K562 (cell line): ENCODE data around the gene MRGPRF. TPM values are rescaled to one million over a fixed set of nuclear protein-coding genes. Genes with fewer than 3 reads are reported as not detected.

ENCODE experiments used
- CBX3 ChIP-seq, 2 experiments: IDR thresholded peaks; 1 replicate in 1 of 2; 2 replicates in 1 of 2; pipeline ENCODE4 v1.6.1; 2012; ENCODE audit warnings: inconsistent platforms in 2 of 2, low read length in 2 of 2, borderline replicate concordance in 1 of 2, control low read depth in 1 of 2
- CBX8 ChIP-seq: fragments of 200-600 bp; sonication (generic); IDR thresholded peaks from 2 replicates; pipeline ENCODE4 v1.6.1; 2012; ENCODE audit warnings: borderline replicate concordance, mixed run types, low read depth, mild to moderate bottlenecking, moderate library complexity, mixed read lengths, low read length, control low read depth, inconsistent platforms; ENCODE audit not compliant: poor library complexity, severe bottlenecking; ENCODE audit errors: extremely low read depth
- CHD1 ChIP-seq: fragments of 200-600 bp; sonication (generic); IDR thresholded peaks from one replicate; pipeline ENCODE4 v1.6.1; 2012; ENCODE audit warnings: mild to moderate bottlenecking, moderate library complexity, low read length, inconsistent platforms
- DMBX1 ChIP-seq: fragments of 250-450 bp; sonication (Bioruptor Pico); IDR thresholded peaks from 2 replicates; pipeline ENCODE4 v1.8.0; 2022; ENCODE audit warnings: inconsistent platforms, mild to moderate bottlenecking, moderate library complexity, borderline replicate concordance
- FOS ChIP-seq: IDR thresholded peaks from 3 replicates; pipeline ENCODE4 v1.6.1; 2011; ENCODE audit not compliant: insufficient read length; ENCODE audit errors: extremely low read depth
- FOXJ3 ChIP-seq: sonication (generic); formaldehyde crosslinking; IDR thresholded peaks from 2 replicates; pipeline ENCODE4 v1.4.0; 2020; ENCODE audit warnings: mild to moderate bottlenecking, missing genetic modification reagents
- KLF6 ChIP-seq: fragments of 250-450 bp; sonication (Bioruptor Pico); IDR thresholded peaks from 2 replicates; pipeline ENCODE4 v1.4.0; 2020; ENCODE audit warnings: mild to moderate bottlenecking, moderate library complexity, borderline replicate concordance
- LEF1 ChIP-seq: fragments of 450-650 bp; IDR thresholded peaks from 2 replicates; pipeline ENCODE4 v1.6.1; 2016; ENCODE audit warnings: mild to moderate bottlenecking
- MYNN ChIP-seq, 2 experiments: sonication (generic); formaldehyde crosslinking in 1 of 2; IDR thresholded peaks; 2 replicates each; pipeline versions ENCODE4 v1.5.0 to v1.6.1; 2016 to 2020; ENCODE audit warnings: antibody characterized with exemption in 1 of 2, missing genetic modification reagents in 1 of 2
- NFRKB ChIP-seq: fragments of 450-650 bp; IDR thresholded peaks from 2 replicates; pipeline ENCODE4 v1.6.1; 2016; ENCODE audit warnings: low read depth
- NONO ChIP-seq, 2 experiments: fragments of 200-400 bp in 1 of 2; fragments of 450-650 bp in 1 of 2; formaldehyde crosslinking in 1 of 2; IDR thresholded peaks; 2 replicates each; pipeline ENCODE4 v1.6.1; 2017; ENCODE audit warnings: low read depth in 2 of 2, mild to moderate bottlenecking in 2 of 2, moderate library complexity in 2 of 2, low read length in 1 of 2
- NR2C1 ChIP-seq, 2 experiments: fragments of 450-650 bp; IDR thresholded peaks; 2 replicates each; pipeline ENCODE4 v1.6.1; 2017; ENCODE audit warnings: mild to moderate bottlenecking in 2 of 2, antibody characterized with exemption in 1 of 2, inconsistent platforms in 1 of 2, missing compliant biosample characterization in 1 of 2, missing genetic modification characterization in 1 of 2
- PCBP2 ChIP-seq: fragments of 200-400 bp; formaldehyde crosslinking; IDR thresholded peaks from 2 replicates; pipeline ENCODE4 v1.6.1; 2018; ENCODE audit warnings: low read length, low read depth, mild to moderate bottlenecking, moderate library complexity; ENCODE audit not compliant: poor library complexity, severe bottlenecking
- PHF20 ChIP-seq: fragments of 450-650 bp; IDR thresholded peaks from 2 replicates; pipeline ENCODE4 v1.6.1; 2018; ENCODE audit not compliant: partially characterized antibody
- PHTF2 ChIP-seq: fragments of 250-450 bp; sonication (Bioruptor Pico); IDR thresholded peaks from 2 replicates; pipeline ENCODE4 v1.5.0; 2021; ENCODE audit warnings: mild to moderate bottlenecking
- PRMT5 ChIP-seq: sonication (generic); formaldehyde crosslinking; IDR thresholded peaks from 2 replicates; pipeline ENCODE4 v1.5.0; 2020; ENCODE audit warnings: missing genetic modification reagents
- SREBF1 ChIP-seq: fragments of 150-350 bp; IDR thresholded peaks from 2 replicates; pipeline ENCODE4 v1.6.1; 2014; ENCODE audit warnings: antibody characterized with exemption, low read depth, low read length, borderline replicate concordance
- YBX1 ChIP-seq: fragments of 450-650 bp; IDR thresholded peaks from 2 replicates; pipeline ENCODE4 v1.7.1; 2016; ENCODE audit warnings: mild to moderate bottlenecking
- ZNF274 ChIP-seq: IDR thresholded peaks from 2 replicates; pipeline ENCODE4 v1.6.1; 2011; ENCODE audit warnings: low read depth, mild to moderate bottlenecking, low read length, moderate library complexity, borderline replicate concordance
- ZNF507 ChIP-seq: conservative IDR thresholded peaks from 2 replicates; pipeline ENCODE4 v1.6.1; 2017; ENCODE audit warnings: missing genetic modification characterization, missing compliant biosample characterization
- ZNF57 ChIP-seq: fragments of 450-650 bp; formaldehyde crosslinking; IDR thresholded peaks from 2 replicates; pipeline ENCODE4 v1.4.0; 2020; ENCODE audit warnings: mild to moderate bottlenecking, moderate library complexity
- ZNF75A ChIP-seq: fragments of 450-650 bp; formaldehyde crosslinking; IDR thresholded peaks from 2 replicates; pipeline ENCODE4 v1.4.0; 2020; ENCODE audit warnings: mild to moderate bottlenecking
- polyA plus RNA-seq, 8 experiments: library from polyadenylated mRNA; depleted of rRNA in 4 of 8; stranded (reverse) in 5 of 8; unstranded in 3 of 8; fragments of >200 nt; fragmentation: Nextera tagmentation in 2 of 8; fragmentation: Illumina TruSeq in 1 of 8; extraction: Ambion mirVana in 2 of 8; extraction: Trizol in 1 of 8; gene quantifications; 2 replicates each; pipeline versions ENCODE4 v1.2.1 to v1.2.3, GENCODE V29; 2011 to 2014; ENCODE audit warnings: inconsistent platforms in 1 of 8, missing spikeins in 1 of 8
- total RNA-seq, 7 experiments: library from RNA; depleted of rRNA in 6 of 7; stranded (reverse); fragments of >200 nt in 6 of 7; fragmentation: Illumina TruSeq in 2 of 7; extraction: Trizol in 2 of 7; gene quantifications; 2 replicates each; pipeline versions ENCODE4 v1.2.1 to v1.2.3, GENCODE V29; 2011 to 2021; ENCODE audit warnings: low replicate concordance in 1 of 7
- TF ChIP-seq, protein P1 (sequence below): fragments of 450-650 bp; formaldehyde crosslinking; IDR thresholded peaks from 2 replicates; pipeline ENCODE4 v1.4.0; 2022; ENCODE audit warnings: missing genetic modification characterization
- TF ChIP-seq, protein P2 (sequence below): fragments of 250-450 bp; sonication (Bioruptor Pico); IDR thresholded peaks from 2 replicates; pipeline ENCODE4 v1.6.1; 2021; ENCODE audit warnings: mild to moderate bottlenecking
- TF ChIP-seq, protein P3 (sequence below), 2 experiments: fragments of 450-650 bp in 1 of 2; sonication (generic) in 1 of 2; formaldehyde crosslinking in 1 of 2; IDR thresholded peaks in 1 of 2; conservative IDR thresholded peaks in 1 of 2; 2 replicates each; pipeline versions ENCODE4 v1.6.1 to v1.8.1; 2016 to 2023; ENCODE audit warnings: mild to moderate bottlenecking in 2 of 2, moderate library complexity in 2 of 2, inconsistent platforms in 1 of 2, missing genetic modification reagents in 1 of 2

Gene MRGPRF
- total and polyA plus RNA-seq, 9 of the 15 experiments (the other 6 are each of a cell fraction or from before 2014, with no cell fraction given): not detected

DNA sequence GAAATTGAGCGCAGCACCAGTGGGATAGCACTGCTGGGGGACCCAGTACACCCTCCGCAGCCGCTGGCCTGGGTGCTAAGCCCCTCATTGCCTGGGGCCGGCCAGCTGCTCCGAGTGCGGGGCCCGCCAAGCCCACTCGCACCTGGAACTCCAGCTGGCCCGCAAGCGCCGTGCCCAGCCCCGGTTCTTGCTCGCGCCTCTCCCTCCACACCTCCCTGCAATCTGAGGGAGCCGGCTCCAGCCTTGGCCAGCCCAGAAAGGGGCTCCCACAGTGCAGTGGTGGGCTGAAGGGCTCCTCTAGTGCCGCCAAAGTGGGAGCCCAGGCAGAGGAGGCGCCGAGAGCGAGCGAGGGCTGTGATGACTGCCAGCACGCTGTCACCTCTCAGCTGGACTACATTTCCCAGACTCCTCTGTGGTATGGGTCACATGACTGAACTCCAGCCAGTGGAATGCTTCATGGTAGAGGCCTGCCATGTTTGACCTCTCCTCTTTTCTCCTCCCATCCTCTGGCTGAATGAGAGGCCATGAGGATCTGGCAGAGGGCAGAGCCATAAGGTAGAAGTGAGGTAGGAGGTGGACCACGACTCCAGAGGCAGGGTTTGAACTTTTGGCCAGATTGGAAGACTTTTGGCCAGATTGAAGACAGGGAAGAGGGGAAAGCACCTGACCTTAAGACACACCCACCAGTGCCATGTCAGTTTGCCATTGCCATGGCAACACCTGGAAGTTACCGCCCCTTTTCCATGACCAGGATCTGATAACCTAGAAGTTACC is 38.4 kb downstream of the MRGPRF start (continued):
- TF ChIP-seq, protein P1, sequence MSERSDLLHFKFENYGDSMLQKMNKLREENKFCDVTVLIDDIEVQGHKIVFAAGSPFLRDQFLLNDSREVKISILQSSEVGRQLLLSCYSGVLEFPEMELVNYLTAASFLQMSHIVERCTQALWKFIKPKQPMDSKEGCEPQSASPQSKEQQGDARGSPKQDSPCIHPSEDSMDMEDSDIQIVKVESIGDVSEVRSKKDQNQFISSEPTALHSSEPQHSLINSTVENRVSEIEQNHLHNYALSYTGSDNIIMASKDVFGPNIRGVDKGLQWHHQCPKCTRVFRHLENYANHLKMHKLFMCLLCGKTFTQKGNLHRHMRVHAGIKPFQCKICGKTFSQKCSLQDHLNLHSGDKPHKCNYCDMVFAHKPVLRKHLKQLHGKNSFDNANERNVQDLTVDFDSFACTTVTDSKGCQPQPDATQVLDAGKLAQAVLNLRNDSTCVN (CRISPR knock-in tag): no peak
- TF ChIP-seq PCBP2 (no peak), LEF1 (no peak), NR2C1 (IDR thresholded peaks at IDR 0.05) (peak; percentile 87), NR2C1 (tag; IDR thresholded peaks at IDR 0.05) (peak; percentile 91), NFRKB (no peak), NONO (IDR thresholded peaks at IDR 0.05; ENCODE audit: low read depth in 2 of 2, low read length in 1 of 2) (no peak), PHTF2 (CRISPR knock-in tag) (no peak), FOS (no peak), CBX8 (no peak), FOXJ3 (CRISPR knock-in tag) (no peak), MYNN (IDR thresholded peaks at IDR 0.05) (no peak), MYNN (CRISPR knock-in tag; IDR thresholded peaks at IDR 0.05) (no peak), CBX3 (IDR thresholded peaks at IDR 0.05; ENCODE audit: borderline replicate concordance in 1 of 2, low read length in 2 of 2) (no peak; a peak in 1 of 3 replicates), PRMT5 (no peak), DMBX1 (CRISPR knock-in tag) (no peak), ZNF75A (CRISPR knock-in tag) (no peak), KLF6 (CRISPR knock-in tag) (no peak), ZNF57 (CRISPR knock-in tag) (no peak), CHD1 (no peak), ZNF507 (tag) (no peak), ZNF274 (no peak), SREBF1 (no peak), PHF20 (no peak), YBX1 (no peak)
- TF ChIP-seq, protein P2, sequence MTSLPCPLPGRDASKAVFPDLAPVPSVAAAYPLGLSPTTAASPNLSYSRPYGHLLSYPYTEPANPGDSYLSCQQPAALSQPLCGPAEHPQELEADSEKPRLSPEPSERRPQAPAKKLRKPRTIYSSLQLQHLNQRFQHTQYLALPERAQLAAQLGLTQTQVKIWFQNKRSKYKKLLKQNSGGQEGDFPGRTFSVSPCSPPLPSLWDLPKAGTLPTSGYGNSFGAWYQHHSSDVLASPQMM (CRISPR knock-in tag): no peak
- TF ChIP-seq, protein P3, sequence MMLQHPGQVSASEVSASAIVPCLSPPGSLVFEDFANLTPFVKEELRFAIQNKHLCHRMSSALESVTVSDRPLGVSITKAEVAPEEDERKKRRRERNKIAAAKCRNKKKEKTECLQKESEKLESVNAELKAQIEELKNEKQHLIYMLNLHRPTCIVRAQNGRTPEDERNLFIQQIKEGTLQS (IDR thresholded peaks at IDR 0.05): no peak
- TF ChIP-seq, protein P3 (CRISPR knock-in tag; conservative IDR thresholded peaks at IDR 0.05): no peak
